NCI-H2081 treated with DMSO at 0.1 percent for 48 hours (cell line): ENCODE results near the gene TCHP.
A peak's percentile ranks its signal among the peaks of the same experiment; 100 is the strongest.
"Not testable (repeated sequence)": the region's sequence is repeated elsewhere in the genome, so short reads cannot be mapped to it uniquely, and the experiment has no call there.

ENCODE experiments used
- DNase-seq: peaks from one replicate; lab custom pipeline; 2025; lab: John Stamatoyannopoulos, UW

Gene TCHP

GRCh38 chr12:109879351-109880042 lies 20.6 kb upstream of the TCHP start:
- no peak for DNase-seq

DNA sequence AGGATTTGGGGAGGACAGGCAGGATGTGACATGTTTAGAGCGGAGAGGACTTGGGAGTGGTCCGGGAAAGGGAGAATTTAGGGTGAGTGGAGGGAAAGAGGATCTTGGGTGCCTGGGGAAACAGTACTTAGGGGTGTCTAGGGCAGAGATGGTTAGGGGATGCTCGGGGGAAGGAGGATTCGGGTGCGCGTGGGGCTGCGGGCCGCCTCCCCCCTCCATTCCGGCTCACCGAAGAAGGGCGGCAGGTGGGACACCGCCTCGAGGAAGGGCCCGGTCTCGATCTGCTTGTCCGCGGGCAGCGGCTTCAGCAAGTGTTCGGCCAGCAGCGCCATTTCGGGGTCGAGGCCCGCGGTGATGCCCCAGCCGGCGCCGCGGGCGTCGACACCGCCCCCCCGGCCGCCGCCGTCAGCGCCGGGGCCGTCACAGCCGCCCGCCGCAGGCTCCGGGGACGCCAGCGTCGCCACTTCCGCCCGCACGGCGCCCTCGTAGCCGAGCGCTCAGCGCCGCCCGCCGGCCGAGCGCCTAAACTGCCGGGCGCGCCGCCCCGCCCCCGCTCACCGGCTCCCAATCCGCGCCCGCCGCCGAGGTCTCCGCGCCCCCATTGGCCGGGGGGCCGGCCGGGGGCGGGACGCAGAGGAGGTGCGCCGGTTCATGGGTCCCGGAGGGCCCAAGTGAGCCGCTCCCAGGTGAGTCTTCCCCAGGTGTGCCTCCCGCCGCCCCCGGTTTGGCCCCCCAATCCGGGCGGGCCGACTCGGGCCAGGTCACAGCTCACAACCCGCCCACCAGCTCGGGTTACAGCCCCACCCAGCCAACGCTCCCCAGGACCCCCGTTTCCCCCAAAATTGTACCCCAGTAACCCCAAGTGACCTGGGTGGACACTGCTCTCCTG lies 19.8 kb upstream of the TCHP start, which contains the start of gene GLTP:
TSS of gene GLTP (minus strand) at position 499 of the 889 bp plus-strand sequence. CDS start at position 332, 167 bp downstream.
- peak; percentile 39 for DNase-seq

DNA sequence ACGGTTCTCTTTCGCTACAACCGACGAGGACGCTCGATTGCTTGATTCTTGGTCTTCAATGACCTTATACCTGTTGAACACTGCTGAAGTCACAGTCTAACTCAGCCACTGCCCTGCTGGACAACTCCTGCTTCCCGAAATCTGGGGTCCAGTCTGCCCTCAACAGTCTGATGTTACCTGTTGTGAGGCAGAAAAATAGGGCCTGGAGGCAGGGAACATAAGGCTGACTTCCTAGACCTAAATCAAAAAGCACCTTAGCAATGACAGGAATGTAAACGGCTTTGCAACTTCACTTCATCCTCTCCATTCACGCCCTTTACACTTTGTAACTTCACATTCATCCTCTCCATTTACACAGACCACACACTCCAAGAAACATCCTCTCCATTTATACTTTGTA lies 19.1 kb upstream of the TCHP start:
- DNase-seq: no peak

DNA sequence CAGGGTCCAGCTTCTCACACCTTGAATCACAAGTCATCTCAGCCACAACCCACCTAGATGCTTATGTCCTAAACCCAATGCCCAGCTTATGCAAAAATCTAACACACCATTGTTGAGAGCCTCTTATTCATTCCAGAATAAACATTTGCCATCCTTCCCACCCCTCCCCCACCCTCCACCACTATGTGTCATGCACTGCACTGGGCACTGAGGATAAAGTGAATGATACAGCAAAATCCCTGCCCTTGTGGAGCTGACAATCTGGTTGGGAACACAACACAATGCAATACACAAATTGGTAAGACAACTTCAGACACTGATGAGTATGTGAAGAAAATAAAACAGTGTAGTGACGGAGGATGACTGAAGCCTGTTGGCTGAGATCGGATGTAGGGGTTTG lies 18.3 kb upstream of the TCHP start:
- no peak for DNase-seq

- DNase-seq: no peak
Measured at GRCh38 chr12:109883461-109883860, 16.6 kb upstream of the TCHP start.

GRCh38 chr12:109885616-109886015 lies 14.5 kb upstream of the TCHP start:
- no peak for DNase-seq

- DNase-seq: no peak
Measured at GRCh38 chr12:109888179-109889020, 11.7 kb upstream of the TCHP start.

DNA sequence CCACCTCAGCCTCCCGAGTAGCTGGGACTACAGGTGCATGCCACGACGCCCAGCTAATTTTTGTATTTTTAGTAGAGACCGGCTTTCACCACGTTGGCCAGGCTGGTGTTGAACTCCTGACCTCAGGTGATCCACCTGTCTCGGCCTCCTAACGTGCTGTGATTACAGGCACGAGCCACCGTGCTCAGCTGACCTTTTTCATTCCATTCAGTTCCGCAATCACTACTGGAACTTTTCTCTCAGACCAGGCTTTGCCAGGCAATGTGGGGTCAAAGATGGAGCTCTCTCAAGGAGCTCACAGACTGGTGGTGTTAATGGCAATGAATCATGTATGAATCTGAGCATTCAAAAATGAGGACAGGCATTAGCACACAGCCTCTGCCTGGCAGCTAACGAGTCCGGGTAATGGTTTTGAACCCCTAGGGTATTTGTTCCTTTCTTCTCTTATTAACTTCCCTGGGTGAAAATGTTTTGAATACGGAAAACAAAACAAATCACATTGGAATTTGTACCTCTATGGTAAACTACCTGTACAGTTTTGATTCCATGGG lies 9.4 kb upstream of the TCHP start:
- DNase-seq: no peak

DNA sequence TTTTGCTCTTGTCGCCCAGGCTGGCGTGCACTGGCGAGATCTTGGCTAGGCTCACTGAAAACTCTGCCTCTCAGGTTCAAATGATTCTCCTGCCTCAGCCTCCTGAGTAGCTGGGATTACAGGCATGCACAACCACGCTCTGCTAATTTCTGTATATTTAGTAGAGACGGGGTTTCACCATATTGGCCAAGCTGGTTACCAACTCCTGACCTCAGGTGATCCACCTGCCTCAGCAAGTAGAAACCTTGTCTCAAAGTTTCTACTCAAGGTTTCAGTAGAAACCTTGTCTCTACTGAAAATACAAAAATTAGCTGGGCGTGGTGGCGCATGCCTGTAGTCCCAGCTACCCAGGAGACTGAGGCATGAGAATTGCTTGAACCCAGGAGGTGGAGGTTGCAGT lies 8.3 kb upstream of the TCHP start:
- not testable (repeated sequence) for DNase-seq

DNA sequence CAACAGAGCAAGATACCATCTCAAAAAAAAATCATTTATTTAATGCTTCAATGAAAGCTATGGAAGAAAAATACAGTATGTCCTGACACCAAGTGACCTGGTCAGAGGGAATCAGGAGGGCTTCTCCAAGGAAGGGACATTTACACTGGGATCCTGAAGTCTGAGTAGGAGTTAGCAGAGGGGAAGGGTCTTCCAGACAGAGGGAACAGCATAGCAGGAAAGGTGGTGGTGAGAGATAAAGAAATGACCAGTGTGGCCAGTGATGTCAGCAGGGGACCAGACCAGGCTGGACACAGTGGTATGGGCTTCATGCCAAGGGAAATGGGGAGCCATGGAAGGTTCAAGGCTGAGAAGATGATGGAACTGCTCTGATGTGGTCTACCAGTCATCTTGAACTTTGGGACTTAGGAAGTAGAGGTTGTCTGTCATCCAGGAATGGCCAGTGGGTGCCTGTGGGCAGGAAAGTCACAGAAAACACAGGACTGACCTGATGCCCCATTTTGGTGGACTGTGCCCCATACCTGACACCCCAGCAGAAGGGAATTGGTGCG lies 7.8 kb upstream of the TCHP start:
- DNase-seq: no peak

GRCh38 chr12:109892748-109893147 lies 7.3 kb upstream of the TCHP start:
- no peak for DNase-seq

- DNase-seq: no peak
Measured at GRCh38 chr12:109893261-109893995, 6.6 kb upstream of the TCHP start.

DNA sequence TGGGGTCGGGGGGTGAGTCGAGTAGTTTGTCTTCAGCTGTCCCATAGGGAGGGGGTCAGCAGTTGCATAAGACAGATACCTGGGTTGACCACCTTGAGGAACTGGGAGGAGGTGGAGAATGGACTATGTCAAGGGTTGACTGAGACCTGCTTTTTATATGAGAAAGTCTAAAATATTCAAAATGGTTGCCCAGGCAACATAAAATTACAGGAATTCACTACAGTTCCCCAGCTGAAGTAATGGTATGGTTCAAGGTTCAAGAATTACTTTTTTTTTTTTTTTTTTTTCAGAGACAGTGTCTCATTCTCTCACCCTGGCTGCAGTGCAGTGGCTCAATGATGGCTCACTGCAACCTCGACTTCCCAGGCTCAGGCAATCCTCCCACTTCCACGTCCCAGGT lies 5.1 kb upstream of the TCHP start:
- no peak for DNase-seq

DNA sequence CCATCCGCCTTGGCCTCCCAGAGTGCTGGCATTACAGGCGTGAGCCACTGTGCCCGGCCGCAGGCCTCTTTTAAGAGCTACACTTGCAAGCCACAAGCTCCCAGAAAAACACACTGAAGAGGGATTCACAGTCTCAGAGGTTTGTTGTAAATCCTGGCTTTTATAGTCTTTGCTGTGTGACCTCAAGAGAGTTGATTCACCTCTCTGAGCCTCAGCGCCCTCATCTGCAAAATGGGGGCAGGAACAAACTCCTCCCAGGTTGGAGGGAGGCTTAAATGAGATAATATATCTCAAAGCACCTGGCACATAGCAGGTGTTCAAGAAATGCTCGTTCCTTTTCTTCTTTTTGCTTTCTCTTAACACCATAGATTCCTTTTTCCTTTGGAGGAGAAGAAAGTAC lies 3.9 kb upstream of the TCHP start:
- no peak for DNase-seq

DNA sequence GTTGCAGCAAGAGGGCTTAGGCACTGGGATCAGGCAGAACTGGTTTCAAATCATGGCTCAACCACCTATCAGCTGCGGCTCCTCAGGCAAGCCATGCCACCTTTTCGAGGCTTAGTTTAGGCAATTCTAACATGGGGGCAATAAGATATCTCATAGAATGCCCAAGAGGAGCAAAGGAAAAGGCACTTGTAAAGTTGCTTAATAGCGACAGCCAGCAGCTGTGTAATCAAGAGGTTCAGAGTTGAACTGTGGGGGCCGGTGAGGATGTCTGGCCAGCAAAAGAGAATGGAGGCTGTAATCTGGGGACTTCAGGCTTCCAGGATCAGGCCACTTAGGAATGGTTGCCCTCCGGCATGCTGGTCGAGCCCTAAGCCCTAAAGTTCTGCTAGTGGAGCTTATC lies 3.0 kb upstream of the TCHP start:
- no peak for DNase-seq

GRCh38 chr12:109899345-109899744 lies 729 bp upstream of the TCHP start:
- DNase-seq: not testable (repeated sequence)

DNA sequence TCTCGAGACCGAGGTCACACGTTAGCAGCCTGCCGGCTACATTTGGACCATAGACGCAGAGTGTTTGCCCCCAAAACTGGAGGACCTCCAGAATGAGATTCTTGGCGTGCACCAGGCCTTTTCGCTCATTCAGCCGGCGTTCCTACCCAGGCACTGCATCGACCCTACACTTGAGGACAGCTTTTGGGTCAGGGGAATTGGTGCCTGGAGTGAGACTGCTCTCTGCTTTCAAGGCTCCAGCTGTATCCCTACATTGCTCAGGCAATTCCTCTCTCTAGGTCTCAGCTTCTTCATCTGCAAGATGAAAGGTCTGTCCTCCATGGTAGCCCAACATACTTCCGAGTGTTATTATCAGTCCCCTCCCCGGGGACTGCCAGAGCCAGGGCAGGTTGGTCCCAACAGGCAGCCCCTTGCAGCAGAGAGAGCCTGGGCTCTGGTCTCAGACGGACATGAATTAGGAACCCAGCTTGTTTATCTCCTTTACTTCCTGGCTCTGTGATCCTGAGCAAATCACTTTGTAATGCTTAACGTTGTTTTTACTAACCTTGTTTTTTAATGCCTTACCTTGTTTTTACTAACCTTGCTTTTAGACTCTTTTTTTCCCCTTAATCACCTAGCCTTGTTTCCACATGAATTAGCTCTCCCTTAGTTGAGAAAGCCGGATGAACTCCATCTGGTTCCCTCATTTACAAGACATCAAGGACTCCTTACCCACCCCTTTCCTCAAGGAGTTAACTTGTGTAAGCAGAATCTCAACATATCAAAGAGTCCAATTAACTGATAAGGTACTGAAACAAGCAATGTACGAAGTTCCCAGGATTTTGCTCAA lies 892 bp downstream of the TCHP start:
- no peak for DNase-seq

- DNase-seq: no peak
Measured at GRCh38 chr12:109902891-109903418, 2.9 kb downstream of the TCHP start.

- no peak for DNase-seq
Measured at GRCh38 chr12:109905301-109905700, 5.2 kb downstream of the TCHP start.
